T-cell (primary cell): ENCODE results near the gene GAPVD1. TPM values are rescaled to one million over a fixed set of nuclear protein-coding genes. Genes with fewer than 3 reads are reported as not detected.

Experiments used
- total RNA-seq, 35 experiments: library from RNA in 6 of 35; stranded (reverse) in 6 of 35; fragments of 120-200 nt in 1 of 35; gene quantifications; one replicate each; pipeline versions ENCODE4 v1.2.1 to v1.2.4 and lab custom pipeline; 2013 to 2026

GAPVD1 gene
- total RNA-seq, 5 donors from 2014 or later (not counting 1 experiment from before 2014, with no cell fraction given) = 54.6 to 71.2 (median 57.4) TPM

Other genes starting within 250 kb of the GAPVD1 start
- gene SCAI, start 118.3 kb upstream of the GAPVD1 start, total RNA-seq = 10 to 100 TPM; 11.4 to 14.3 (median 13.3) TPM
- 10 to 100 TPM; 34.0 to 42.7 (median 37.0) TPM for gene PPP6C, start 72.0 kb upstream of the GAPVD1 start, total RNA-seq
- gene RABEPK, start 61.3 kb upstream of the GAPVD1 start, total RNA-seq = 10 to 100 TPM; 12.0 to 16.3 (median 15.6) TPM
- 100 to 1,000 TPM; 105 to 196 (median 118) TPM for gene HSPA5, start 20.5 kb upstream of the GAPVD1 start, total RNA-seq